Fibroblast of skin of left biceps (primary cell): Measurements from ENCODE around the gene TFDP1.
A peak's percentile ranks its signal among the peaks of the same experiment; 100 is the strongest.
"Not testable (repeated sequence)": the region's sequence is repeated elsewhere in the genome, so short reads cannot be mapped to it uniquely, and the experiment has no call there.

Experiments used
- DNase-seq, 2 experiments: peaks; one replicate each; pipeline ENCODE4 v3.0.0-alpha.2; 2013; ENCODE audit warnings: low read depth in 2 of 2

Gene TFDP1

DNA sequence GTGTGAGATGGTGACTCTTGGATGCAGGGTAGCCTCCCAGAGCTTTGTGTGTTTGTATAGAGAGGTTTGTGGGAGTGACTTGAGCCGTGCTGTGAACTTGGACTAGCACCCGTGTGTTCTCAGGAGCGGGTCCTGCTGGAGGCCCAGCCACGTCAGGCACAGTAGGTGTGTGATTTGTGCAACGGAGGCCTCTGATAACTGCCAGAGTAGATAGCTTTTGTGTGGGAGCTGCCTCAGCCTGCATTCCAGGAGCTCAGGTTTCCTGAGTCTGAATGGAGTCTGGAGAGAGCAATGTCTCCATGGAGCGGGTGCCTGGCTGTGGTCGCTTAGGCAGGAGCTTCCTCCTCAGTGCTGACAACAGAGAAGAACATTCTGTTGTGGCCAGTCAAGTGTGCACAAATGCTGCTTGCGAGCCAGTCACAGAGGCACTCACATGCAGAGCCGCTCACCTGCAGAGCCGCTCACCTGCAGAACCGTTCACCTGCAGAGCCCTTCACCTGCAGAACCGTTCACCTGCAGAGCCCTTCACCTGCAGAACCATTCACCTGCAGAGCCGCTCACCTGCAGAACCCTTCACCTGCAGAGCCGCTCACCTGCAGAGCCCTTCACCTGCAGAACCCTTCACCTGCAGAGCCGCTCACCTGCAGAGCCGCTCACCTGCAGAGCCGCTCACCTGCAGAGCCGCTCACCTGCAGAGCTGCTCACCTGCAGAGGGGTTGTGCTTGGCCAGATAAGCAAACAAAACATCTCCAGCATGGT is 32.6 kb downstream of the TFDP1 start:
- no peak for DNase-seq

DNA sequence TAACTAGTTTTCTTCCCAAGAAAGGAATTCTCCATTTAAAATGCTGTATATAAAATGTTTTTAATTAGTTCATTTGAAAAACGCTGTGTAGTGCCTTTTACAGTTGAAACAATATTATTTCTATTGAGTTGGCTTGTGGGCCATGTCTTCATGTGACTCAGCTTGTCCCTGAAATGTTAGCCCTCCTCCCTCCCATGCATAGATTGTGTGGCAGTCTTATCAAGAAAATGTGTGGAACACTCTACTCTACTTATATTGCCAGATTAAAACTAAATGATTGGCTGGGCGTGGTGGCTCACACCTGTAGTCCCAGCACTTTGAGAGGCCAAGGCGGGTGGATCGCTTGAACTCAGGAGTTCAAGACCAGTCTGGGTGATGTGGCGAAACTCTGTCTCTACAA is 33.4 kb downstream of the TFDP1 start:
- no peak for DNase-seq

DNA sequence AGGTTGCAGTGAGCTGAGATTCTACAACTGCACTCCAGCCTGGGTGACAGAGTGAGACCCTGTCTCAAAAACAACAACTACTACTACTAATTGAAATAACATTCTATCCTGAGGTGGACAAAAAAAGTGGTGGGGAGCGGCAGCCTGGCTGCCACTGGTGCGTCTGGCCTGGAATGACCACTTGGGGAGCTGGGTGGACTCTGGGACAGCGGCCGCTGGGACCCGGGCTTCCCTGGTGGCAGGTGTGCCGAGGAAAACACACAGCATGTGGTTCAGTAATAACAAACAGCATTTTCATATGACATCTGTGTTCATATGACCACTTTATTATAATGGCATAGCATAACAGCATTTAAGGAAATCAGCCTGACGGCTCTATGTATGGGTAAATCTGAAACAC is 33.9 kb downstream of the TFDP1 start:
- DNase-seq: no peak

DNA sequence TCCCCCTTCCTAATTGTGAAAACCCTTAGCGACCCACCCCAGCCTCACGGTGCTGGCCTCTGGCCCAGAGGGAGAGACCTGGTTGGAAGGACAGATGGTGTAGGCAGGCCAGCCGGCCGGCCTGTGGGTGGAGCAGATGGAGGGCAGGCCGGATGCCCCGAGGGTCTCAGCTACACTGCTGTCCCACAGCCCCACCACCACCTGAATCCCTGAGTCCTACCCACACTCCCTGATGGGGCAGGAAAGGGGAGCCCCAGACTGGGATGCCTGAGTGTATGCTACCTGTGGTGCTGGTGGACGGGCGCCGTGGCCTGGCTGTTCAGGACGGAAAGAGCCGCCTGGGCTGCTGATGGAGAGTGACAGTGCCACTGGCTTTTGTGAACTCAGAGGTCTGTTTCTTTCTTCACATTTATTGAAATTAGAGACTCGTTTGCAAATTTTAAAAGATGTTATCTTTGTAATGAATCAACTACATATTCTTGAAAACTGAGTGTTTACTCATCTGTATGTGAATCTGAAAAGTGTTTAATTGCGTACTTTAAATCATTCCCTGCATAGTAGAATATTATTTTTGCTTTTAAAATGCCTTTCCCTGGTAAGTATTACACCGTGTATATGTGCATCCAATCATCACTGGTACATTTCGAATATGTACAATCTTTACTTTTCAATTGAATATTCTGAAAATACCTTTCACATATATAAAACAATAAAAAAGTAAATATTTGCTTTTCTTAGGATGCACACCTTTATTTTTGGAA is 35.7 kb downstream of the TFDP1 start:
- DNase-seq: no peak

DNA sequence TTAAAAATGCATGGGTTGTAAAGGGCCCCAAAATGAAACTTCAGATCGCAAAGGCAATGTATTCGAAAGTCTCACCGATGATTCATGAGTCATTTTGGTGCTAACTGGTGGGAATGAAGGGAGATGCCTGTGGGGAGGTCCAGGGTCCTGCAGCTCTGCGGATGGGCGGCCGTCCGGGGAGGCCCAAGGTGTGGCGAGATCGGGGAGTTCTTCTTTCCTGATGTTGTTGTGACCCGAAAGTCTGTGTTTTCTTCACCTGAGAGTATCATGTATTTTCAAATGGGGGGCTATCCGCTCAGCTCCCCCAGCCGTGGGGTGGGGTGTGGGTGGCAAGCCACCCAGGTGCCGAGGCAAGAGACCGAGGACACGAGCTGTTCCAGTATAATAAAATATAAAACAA is 36.5 kb downstream of the TFDP1 start:
- DNase-seq: no peak

DNA sequence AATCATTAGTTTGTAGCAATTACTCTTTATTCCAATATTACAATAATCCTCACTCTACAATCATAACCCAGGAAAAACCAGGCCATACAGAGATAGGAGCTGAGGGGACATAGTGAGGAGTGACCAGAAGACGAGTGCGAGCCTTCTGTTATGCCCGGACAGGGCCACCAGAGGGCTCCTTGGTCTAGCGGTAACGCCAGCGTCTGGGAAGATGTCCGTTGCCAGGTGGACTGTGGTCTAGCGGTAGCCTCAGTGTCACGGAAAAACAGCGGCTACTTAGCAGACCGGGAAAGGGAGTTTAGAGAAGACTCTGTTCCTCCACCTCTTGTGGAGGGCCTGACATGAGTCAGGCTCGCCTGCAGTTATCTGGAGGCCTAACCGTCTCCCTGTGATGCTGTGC is 36.9 kb downstream of the TFDP1 start:
- not testable (repeated sequence) for DNase-seq

DNA sequence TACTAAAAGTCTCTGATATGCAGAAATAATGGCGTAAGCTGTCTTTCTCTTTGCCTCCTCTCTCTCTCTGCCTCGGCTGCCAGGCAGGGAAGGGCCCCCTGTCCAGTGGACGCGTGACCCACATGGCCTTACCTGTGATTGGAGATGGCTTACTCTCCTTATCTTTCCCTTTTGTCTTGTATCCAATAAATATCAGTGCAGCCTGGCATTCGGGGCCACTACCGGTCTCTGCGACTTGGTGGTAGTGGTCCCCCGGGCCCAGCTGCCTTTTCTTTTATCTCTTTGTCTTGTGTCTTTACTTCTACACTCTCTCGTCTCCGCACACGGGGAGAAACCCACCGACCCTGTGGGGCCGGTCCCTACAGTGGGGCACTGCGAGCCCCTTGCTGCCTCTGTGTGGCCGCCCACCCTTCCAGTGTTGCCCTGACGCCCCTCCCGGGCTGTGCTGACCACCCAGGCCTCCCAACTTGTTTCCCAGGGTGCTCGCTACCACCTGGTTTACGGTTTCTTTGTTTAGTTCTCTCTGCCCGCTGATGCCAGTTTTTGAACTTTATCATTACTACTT is 37.5 kb downstream of the TFDP1 start:
- not testable (repeated sequence) for DNase-seq

DNA sequence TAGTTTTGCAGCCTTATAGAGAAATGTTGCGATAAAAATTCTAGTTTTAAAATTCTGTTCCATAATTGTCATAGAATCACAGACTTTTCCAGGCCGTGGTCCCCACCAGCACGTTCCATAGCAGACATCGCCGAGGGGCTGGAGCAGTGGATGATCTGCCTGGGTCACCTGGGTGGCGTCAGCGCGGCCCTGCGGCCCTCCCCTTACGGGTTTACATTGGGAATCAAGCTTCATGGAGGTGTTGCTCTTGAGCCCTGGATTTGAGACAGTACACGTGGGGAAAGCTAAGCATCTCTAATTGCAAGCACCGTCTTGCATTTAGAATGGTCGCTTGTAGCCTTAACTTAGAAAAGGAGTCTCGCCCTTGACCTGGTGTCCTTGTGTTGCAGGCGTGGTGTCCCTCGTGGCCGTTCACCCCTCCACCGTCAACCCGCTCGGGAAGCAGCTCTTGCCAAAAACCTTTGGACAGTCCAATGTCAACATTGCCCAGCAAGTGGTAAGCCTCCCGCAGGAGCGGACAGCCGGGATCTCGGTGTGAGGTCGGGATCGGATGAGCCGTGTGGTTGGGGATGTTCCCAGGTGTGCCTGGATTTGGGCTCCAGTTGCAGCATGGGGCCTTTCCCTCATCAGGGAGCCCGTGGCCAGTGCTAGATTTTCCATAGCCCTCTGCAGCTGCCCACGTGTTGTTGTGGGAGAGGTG is 38.4 kb downstream of the TFDP1 start:
- no peak for DNase-seq

DNA sequence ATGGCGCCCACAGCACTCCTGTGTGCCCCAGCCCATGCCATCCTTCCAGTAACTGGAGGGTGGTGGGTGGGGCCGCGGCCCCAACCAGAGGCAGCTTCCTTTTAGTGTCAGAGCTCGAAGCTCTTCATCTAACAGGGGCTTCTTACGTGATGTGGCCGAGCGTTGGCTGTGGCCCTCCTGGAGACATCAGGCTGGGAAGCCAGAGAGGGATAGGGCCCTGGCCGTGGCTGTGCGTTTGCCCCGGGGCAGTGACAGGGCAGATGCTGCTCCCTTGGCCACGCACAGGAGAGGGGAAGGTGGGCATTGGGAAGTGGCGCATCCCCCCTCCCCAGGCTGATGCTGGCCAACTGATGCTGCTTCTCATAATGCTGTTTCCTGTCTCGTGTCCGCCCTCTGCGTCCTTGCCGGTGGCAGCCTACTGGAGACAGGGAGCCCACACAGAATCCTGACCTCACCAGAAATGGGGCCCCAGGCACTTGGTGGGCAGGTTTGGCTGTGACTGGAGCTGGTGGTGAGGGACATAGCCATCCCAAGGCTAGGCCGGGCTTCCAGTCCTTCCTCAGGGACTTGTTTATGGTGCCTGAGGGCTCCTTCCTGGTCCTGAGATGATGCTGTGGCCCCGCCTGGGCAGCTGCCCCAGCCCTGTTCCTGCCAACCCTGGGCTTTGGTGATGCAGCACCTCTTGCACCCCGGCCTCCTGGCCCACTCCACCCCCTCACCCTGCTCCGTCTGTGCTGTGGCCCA is 39.1 kb downstream of the TFDP1 start:
- DNase-seq: no peak

DNA sequence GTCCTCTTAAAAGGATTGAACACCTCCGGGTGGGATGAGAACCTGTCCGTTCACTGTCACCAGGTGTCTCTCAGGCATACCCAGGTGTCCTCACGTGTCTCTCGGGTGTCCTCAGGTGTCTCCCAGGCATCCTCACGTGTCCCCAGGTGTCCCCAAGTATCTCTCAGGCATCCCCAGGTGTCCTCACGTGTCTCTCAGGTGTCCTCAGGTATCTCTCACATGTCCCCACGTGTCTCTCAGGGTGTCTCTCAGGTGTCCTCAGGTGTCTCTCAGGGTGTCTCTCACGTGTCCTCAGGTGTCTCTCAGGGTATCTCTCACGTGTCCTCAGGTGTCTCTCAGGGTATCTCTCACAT is 39.7 kb downstream of the TFDP1 start:
- no peak for DNase-seq

DNA sequence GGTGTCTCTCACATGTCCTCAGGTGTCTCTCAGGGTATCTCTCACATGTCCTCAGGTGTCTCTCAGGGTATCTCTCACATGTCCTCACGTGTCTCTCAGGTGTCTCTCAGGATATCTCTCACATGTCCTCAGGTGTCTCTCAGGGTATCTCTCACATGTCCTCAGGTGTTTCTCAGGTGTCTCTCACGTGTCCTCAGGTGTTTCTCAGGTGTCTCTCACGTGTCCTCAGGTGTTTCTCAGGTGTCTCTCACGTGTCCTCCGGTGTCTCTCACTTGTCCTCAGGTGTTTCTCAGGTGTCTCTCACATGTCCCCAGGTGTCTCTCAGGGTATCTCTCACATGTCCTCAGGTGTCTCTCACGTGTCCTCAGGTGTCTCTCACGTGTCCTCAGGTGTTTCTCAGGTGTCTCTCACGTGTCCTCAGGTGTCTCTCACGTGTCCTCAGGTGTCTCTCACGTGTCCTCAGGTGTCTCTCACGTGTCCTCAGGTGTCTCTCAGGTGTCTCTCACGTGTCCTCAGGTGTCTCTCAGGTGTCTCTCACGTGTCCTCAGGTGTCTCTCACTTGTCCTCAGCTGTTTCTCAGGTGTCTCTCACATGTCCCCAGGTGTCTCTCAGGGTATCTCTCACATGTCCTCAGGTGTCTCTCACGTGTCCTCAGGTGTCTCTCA is 40.2 kb downstream of the TFDP1 start:
- DNase-seq: not testable (repeated sequence)

DNA sequence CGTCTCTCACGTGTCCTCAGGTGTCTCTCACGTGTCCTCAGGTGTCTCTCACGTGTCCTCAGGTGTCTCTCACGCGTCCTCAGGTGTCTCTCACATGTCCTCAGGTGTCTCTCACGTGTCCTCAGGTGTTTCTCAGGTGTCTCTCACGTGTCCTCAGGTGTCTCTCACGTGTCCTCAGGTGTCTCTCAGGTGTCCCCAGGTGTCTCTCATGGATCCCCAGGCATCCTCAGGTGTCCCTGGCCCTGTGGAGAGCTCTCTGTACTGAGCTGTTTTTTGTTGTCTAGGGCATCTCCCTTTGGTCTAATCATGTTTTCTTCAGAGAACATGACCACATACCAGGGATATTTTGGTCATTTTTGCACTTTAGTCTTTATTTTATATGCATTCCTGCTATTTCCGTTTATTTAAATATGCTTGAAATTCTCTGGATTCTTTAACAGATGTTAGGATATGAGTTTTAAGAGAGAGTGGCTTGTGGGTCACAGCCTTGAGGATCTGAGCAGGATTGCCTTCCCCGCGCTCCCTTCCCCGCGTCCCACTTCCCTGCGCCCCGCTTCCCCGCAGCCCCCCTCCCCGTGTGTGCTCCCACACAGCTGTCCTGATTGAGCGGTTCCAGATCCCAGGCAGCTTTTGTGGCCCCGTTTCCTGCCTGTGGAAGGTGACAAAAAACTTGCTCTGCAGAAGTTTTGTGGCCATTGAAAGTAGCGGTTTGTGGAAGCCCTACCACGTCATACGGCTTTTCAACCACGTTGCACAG is 41.6 kb downstream of the TFDP1 start:
- peak; percentile 30 to 37 for DNase-seq

DNA sequence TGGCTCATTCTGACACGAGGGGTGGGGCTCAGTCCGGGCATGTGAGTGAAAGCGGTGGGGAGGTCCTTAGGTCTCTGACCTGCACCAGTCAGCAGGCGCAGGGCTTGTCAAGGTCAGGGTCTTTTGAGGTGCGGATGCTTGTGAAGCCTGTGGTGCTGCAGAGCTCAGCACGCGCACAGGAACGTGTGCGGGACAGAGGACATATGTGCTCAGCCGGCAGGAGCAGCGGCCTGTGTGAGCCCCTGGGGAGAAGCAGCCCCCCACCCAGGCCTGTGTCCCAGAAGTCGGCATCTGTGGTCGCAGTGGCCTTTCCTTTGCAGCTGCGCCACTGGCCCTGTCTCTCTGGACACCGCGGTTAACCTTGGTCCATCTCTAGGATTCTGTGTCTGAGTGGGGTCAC is 42.6 kb downstream of the TFDP1 start:
- no peak for DNase-seq

DNA sequence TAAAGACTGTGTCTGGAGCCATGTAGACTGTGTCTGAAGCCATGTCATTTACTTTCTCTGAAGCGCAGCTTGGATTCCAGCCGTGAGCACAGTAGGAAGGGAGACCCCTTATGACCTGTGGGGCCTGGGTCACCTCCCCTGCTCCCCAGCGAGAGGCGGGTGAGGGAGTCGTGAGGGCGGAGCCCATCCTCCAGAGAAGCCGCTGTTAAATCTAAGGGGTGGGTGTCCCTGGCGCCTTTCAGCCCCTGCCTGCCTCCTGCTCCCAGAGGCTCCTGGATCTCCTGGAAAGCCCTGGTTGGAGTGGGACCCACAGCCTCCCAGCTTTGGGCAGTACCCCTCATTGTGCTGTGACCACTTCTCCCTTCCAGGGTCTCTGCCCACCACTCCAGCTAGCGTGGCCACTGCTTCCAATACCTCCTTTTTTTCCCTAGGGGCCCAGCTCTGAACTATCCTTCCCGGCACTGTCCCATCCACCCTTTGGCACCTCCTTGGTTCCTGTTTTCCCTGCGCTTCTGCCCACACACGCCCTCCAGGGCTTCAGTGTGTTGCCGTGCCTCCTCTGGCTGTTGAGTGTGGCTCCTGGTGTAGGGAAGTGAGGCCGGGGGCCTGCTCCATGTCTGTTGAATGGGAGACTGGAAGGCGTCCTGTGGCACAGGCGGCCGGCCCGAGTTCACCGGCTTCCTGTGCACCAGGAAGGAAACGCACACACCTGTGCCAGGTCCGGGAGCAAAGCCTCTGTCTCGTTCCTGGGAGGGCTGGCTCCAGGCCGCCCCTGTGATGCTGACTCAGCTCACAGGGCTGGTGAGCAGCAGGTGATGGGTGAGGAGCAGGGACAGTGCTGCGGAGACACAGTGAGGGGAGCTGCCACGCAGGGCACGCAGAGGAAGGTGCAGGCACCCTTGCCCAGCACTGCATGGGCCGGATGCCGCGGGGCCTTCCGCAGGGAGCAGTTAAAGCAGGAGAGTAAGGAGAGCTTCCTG is 44.0 kb downstream of the TFDP1 start:
- no peak for DNase-seq

DNA sequence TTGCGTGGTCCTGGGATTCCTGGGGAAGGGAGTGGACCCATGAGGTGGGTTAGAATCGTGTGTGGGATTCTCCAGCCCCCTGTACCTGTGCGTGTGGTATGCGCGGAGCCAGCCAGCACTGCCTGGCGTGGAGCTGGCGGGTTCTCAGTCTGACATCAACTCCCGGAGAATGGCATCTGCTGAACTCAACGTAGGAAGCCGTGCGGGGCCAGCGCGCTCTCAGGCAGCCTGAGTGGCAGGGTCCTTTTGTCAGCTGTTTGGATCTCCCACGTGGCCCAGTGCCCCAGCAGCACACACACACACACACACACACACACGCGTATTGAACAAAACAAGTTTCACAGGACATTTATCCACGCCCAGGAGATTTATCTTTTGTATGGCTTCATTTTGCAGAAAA is 45.3 kb downstream of the TFDP1 start:
- no peak for DNase-seq

DNA sequence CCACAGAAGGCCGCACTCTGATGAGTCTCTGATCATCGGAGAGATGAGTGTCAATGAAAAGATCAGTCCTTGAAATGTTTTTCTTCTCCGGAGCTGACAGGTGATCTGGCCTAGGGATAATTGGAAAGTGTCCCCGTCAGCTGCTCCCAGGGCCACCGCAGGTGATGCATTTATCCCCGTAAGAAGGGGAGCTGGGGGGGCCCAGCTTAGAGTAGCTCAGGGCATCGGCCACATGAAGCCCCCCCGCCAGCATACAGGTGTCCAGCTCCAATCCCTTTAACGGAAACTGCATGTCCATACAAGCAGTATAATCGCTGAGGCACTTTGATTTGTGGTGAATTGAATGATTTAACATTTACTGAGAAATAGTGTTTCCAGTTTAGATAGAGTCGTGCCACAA is 45.7 kb downstream of the TFDP1 start:
- DNase-seq: no peak

DNA sequence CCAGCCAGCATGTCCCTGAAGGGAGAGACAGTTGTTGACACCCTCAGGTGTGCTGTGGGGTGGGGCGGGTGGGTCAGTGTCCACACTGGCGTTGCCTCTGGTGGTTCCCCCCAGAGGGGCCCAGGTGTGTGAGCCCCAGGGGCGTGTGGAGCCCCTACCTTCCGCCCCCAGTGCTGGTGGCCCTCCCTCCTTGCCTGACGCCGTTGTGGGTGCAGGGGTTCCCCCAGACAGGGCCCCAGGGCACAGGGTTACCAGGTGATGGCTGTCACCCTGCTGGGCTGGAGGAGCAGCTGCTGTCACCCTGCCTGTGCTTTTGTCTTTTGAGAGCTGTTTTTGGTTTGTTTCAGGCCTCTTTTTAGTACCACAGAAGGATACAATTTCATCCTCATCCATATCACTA is 46.3 kb downstream of the TFDP1 start:
- no peak for DNase-seq

DNA sequence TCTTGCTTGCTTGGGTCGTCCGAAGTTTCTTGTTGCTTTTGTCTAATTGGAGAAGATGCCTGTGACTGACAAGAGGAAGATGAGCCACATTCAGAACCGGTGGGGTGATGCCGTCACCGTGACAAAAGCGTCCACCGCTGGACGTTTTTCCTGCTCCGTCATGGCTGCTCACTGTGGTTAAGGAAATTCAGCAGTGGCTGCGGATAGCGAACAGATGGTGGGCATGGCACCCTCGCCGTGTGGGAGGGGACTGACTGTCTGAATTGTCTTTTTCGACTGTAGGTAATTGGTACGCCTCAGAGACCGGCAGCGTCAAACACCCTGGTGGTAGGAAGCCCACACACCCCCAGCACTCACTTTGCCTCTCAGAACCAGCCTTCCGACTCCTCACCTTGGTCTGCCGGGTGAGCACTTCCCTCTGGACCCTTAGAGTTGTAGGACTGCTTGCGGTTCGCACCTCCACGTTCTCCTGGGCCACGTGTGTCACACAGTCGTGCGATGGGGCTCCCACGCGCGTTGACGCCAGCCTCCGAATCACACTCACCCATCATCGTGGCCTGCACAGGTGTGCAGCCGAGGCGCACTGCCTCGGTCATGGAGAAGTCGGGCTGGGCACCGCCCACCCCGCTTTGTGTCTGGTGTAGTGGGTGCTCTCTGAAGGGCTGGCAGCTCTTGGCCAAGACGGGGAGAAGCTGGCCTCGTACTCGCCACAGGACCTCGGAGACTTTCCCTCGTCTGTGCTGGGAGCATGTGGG is 47.0 kb downstream of the TFDP1 start:
- no peak for DNase-seq
